NCI-H1694 (cell line): ENCODE results near the gene PTPRH.

Source experiments
- DNase-seq: peaks from one replicate; lab custom pipeline; 2025; lab: John Stamatoyannopoulos, UW

Gene PTPRH, protein sequence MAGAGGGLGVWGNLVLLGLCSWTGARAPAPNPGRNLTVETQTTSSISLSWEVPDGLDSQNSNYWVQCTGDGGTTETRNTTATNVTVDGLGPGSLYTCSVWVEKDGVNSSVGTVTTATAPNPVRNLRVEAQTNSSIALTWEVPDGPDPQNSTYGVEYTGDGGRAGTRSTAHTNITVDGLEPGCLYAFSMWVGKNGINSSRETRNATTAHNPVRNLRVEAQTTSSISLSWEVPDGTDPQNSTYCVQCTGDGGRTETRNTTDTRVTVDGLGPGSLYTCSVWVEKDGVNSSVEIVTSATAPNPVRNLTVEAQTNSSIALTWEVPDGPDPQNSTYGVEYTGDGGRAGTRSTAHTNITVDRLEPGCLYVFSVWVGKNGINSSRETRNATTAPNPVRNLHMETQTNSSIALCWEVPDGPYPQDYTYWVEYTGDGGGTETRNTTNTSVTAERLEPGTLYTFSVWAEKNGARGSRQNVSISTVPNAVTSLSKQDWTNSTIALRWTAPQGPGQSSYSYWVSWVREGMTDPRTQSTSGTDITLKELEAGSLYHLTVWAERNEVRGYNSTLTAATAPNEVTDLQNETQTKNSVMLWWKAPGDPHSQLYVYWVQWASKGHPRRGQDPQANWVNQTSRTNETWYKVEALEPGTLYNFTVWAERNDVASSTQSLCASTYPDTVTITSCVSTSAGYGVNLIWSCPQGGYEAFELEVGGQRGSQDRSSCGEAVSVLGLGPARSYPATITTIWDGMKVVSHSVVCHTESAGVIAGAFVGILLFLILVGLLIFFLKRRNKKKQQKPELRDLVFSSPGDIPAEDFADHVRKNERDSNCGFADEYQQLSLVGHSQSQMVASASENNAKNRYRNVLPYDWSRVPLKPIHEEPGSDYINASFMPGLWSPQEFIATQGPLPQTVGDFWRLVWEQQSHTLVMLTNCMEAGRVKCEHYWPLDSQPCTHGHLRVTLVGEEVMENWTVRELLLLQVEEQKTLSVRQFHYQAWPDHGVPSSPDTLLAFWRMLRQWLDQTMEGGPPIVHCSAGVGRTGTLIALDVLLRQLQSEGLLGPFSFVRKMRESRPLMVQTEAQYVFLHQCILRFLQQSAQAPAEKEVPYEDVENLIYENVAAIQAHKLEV

DNA sequence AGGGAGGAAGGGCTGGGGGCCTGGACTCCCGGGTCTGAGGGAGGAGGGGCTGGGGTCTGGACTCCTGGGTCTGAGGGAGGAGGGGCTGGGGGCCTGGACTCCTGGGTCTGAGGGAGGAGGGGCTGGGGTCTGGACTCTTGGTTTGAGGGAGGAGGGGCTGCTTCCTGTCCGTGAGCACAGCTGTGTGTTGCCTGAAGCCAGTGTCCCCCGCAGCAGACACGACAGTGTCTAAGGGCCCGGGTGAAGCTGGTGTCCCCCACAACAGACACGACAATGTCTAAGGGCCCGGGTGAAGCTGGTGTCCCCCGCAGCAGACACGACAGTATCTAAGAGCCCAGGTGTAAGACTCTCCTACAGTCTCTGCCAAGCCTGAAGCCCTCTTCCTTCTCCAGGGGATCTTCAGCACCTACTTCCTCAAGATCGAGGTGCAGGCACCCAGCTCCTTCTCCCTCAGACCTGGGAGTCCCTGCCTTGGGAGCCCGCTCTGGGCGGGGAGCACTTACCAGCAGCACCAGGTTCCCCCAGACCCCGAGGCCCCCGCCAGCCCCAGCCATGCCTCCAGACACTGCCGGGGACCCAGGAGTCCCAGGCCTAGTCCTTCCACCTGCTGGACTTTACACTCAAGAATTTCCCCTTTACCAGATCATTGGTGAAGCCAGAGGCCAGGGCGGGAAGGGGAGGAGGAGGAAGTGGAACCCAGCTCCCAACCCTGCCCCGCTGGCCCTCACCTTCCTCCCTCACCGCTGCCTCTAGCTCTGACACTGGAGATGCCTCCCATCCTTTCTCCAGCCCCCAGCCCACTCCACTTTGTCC, at the start of gene PTPRH:
Gene PTPRH (minus strand): TSS at position 622 of the 813 bp plus-strand sequence. CDS start 68 bp downstream, at position 554.
- no peak for DNase-seq

DNA sequence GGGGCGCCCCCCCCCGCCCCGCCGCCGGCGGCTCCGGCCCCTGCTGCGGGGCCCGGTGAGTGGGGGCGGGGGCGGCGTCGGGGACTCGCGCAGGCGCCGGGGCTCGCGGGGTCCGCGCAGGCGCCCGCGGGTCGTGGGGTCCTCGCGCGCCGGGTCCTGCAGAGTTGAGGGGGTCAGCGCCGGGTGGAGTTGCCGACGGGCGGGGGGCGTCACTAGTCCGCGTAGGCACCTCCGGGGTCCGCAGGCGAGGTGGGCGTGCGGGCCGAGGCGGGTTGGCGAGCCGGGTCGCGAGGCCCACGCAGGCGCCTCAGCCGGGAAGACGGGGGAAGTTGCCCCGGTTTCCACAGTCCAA, 49.2 kb upstream of the PTPRH start:
- DNase-seq: no peak

DNA sequence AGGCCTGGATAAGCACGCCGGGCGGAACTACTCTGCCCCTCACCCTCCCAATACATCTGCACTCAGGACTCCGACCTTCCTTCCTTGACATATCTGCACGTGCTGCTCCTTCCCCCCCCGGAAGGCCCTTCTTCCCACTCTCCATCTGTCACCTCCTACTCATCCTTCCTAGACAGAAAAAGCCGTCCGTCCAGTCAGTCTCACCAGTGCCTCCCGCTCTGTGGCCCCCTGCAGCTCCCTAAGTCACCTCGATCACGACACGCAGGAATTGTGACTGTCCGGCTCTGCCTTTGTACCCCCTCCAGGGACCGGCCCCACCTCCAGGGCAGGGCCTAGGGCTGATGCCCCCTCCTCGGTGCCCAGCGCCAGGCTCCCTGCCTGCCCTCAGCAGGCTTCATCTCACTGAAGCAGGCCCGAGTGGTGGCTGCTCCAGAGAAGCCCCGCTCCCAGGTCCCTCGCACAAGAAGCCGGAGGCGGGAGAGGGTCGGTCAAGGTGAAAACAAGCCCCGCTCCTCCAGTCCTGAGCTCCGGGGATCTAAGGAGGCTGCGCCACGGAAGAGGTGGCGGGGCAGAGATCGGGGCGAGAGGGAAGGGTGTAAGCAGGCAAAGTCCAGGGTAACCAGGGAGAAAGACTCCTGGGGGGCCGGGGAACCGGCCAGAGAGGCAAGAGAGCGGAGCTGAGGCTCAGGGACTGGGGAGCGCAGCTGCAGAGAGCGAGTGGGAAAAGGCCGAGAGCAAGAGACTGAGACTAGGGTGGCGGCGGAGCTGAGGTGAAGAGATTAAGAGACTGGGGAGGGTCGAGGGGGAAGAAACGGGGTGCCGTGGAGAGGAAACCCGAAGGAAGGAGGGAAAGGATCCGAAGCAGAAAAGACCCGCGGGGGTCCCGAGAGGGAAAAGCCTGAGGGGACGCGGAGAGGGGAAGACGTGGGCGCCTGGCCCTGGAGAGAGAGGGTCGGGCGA, 48.4 kb upstream of the PTPRH start:
- no peak for DNase-seq

DNA sequence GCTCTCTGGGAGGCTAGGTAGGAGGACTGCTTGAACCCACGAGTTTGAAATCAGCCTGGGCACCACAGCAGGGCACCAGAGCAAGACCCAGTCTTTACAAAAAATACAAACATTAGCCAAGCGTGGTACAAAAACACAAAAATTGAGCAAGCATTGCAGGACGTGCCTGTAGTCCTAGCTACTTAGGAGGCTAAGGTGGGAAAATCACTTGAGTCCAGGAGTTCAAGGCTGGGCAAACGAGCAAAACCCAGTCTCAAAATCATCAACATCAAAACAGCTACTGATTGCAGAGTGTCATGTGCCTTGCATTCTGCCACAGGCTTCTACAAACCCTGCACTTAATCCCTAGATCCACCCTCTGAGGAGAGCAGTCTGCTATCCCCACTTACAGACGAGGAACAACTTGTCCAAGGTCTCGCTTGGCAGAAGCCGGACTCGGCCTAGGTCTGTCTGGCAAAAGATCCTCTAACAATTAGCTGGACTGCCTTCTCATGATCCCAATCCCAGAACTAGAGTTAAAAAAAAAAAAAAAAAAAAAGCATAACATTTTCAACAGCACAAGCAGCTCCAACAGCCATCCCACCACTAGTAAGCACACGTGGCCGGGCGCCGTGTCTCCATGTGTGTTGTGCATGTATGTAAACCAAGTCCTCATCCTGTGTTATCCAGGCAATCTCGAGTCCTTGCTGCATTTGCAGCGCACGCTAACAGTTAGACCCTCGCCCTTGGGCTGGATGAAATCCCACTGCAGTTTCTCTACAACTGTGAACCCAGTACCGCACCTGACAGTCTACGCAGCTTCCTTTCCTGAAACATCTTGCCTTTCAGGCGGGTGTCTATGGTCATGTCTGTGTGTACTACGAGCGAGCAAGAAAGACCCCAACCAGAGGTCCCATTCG, 47.5 kb upstream of the PTPRH start:
- no peak for DNase-seq

DNA sequence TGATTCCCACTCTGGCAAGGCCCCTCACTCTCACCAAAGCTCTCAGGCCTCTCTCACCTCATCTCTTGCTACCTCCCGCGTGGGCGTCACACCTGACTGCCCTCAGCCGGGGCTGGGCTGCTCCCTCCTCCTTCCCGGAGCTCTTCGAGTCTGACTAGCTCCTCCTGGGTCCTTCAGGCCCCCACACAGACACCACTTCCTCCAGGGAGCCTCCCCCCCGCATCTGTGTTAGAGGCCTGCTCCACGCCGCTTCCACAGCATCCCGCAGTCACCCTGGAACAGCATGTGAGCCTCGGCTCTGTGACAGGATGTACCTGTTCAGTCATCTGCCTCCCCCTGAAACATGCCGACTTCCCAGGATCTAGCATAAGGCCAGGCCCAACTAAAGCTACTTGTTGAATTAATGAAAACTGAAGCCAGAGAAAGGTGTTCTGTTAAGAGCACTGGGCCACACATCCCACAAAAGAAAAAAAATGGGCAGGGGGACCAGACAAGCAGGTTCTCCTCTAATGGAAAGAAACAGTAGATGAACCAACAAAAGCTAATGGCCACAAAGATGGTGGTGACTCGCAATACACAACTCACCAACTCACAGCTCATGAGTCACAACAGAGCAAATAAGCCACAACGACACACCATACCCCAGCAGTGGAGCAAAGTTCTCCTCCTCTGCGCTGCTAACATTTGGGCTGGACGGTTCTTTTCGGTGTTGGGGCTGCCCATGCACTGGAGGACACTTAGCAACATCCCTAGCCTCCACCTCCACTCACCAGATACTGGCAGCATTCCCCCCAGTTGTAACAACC, 46.5 kb upstream of the PTPRH start:
- no peak for DNase-seq

DNA sequence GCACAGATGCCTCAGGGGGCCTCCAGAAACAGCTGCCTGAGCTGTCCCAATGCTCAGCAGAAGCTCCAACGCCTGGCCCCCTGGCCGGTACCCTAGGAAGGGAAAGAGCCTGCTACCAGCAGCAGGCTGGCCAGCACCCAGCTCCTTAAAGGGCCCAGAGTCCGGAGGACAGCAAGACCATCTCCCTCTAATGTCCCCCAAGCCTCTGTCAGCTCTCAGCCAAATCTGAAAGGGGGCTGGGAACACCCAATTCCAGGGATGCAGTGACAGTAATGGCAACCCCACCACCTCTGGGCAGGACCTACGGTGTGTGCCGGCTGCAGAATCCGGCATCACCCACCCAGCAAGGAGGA, 45.3 kb upstream of the PTPRH start:
- no peak for DNase-seq

DNA sequence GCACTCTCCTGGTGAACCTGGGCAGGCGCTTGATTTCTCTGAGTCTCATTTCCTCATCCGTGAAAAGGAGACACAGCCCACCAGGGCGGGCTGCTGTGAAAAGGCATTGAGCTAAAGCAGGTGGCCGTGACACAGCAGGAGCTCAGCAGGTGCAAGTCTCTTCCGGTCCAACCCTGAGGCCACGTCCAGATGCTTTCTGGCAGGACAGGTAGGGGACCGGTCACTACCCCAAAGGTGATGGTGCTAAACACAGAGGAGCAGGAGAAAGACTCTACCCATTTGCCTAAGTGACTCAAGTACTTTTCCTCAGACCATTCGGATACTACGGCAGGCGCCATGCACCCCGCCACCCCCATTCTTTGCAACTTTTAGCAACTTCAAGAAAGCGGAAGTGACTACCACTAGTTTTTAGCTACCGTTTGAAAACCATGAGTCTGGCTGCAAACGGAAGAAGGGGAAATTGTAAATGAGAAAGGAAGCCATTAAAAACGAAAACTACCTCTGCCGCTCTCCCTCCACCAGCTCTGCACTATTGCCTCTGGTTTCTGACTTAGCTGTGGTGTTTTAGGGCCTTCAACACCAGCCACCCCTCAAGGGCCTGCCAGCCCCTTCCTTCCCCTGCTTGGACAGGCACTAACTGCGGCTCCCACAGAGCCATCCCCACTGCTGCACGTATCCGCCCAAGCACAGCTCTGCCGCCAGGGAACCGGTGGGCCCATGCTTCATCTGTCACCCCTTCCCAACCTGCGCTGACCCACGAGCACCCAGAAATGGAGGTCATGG, 44.7 kb upstream of the PTPRH start:
- no peak for DNase-seq

DNA sequence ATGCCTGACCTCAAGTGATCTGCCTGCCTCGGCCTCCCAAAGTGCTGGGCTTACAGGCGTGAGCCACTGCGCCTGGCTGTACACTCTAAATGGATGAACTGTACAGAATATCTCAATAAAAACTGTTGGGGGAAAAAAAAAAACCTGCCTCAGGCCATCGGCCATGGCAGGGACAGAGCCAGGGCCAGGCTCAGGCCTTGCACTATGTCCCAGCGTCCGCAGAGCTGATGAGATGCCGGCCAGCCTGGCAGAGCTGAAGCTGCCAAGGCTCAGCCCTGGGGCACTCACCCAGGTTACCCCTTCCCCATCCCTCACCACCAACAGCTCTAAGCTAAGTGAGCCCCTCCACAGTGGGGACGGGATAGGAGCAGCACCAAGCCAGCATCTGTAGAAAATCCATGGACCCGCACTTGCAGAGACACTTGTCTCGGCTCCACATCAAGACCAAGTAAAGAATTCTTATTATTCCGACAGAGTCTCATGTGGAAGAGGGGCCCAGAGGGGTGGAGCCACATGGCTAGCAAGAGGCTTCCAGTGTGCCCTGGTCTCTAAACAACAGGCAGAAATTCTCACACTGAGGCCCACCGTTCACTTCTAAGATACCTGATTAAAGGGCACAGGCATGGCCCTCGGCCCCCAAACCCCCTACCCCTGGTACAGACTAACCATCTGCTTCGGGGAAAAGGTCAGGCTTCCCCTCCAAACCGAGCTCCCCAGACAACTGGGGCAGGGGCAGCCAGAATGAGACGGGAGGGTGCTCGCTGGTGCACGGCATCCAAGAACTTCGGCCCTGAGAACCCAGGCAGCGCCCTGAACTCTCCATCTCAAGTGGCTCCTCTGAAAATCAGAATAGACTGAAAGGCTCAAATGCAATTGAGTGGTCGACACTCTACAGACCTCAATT, 43.7 kb upstream of the PTPRH start:
- no peak for DNase-seq

DNA sequence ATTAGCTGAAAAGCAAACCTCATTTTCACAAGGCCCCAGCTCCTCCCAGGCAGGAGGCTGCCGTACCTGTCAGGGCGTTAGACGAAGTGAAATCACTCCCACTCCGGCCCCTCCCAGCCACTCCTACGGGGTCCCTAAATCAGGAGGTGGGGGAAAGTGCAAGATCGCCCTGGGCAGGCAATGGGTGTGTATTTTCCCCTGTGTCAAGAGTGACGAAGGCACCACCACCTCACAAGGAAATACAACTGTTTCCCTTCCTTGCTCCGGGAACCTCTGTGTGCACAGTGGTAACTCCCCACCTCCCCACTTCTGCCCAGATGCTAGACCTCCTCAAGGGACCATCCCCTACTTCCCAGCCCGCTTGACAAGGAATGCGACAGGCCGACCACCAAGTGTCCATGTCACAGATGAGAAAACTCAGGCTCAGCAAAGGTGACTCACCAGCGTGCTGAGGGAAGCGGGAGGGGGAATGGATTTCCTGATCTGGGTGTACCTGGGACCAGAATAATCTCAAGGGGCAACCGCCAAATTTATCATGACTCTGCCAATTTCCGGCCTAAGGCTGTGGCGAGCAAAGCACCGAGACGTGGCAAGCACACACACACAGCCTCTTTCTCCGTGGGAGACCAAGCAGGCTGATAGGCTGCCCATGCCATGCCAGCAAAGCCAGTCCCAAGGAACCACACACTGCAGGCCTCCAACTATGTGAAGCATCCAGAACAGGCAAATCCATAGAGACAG, 42.2 kb upstream of the PTPRH start:
- no peak for DNase-seq

DNA sequence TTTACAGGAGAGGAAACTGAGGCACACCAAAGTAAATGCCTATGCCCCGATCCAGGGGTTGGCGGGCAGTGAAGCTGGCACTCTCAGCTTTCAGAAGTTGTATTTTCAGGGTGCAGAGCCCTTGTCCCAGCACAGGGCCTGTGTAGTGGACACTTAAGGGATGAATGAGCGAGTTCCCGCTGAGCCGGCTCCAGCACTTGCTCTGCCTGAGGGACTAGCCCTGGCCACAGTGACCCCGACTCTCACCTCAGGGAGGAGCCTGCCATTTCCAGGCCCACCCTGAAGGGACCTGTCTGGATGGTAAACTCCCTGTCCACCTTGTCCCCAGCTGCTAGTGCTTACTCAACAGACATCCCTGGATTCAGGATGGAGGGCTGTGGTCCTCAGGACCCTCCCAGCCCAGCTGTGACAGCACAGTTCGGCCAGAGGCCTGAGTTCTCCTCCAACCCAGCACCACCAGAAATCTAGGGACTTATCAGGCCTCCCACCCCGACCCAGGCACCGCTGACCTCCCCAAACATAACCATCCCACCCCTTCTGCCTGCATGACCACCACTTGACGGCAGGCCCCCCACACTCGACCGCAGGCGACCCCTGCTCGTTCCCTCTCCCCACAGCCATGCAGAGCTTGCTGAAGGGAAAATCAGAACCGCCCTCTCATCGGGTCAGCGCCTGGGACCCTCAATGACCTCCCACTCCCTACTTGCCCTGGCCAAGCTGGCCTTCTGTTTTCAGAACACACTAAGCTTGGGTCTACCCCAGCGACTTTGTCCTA, 41.1 kb upstream of the PTPRH start:
- DNase-seq: no peak

DNA sequence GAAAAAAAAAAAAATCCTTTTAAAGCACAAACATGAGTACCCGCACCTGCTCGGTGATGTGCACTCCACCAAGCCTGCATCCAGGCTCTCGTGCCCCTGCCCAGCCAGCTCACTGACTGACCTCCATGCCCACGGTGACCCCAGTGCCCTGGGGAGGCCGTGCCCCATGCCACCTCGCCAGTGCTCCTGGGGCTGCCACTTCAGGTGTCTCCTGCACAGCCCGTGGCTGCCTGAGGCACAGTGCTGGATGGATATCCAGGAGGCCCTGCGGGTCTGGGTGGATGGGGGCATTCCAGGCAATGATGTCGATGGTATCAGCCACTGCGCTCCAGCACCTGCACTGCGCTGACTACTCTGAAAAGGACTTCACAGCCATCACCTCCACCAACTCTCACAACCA, 40.5 kb upstream of the PTPRH start:
- DNase-seq: no peak

DNA sequence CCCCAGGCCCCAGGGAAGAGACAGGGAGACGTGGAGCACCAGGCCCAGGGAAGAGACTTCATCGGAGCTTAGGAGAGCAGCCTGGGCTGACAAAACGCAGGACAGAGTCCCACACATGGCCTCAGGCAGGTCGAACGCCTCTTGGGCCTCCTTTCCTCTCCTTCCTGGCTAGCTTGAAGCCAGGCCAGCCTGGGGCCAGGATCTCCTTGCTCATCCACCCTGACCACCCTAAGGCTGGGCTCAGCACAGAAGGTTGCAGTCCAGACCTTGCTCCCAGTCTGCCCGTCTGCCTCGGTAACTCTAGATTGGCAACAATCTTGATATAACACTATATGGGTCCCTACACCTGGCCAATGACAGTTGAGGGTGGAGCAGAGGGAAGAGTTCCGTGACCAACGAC, 39.4 kb upstream of the PTPRH start:
- no peak for DNase-seq

DNA sequence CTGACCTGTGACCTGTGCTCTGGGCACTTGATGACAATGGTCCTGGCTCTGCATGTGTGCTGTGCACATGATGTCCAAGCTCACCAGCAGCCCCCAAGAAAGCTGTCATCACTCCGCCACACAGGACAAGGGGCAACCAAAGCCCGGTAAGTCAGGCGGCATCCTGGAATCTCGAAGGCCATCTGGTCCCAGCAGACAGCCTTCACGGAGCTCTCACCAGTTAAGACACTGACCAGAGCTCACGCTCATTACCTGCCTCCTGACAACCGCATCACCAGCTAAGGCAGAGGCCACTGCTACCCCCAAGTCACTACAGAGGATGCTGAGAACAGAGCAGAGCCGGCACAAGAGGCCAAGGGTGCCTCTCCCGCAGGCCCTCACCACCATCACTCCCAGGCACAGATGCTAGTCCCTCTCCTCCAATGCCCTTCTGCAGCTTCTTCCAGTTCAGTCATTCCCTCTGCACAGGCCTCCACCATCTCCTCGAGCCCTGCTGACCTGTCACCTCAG, 38.9 kb upstream of the PTPRH start:
- no peak for DNase-seq

DNA sequence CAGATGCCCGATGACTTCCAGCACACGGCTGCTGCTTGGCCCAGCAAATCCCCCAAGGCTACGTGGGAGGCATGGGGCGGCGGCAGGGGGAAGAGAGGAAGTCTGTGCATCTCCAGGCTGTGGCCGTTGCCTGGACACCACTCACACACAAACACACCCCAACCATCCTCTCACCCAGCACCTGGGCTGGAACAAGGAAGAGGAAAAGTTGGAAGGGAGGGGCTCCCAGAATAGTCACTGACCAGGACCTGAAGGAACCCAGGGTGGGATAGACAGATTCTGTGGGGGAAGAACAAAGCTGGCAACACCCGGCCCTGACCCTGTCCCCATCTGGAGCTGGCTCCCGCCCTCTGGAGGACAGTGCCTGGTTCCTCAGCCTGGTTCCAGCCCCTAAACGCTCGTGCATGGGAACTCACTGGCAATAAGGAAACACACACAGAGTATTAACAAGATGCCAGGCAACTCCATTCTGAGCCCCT, 38.4 kb upstream of the PTPRH start:
- DNase-seq: no peak
